Measurements from ENCODE around the gene KLF15. TPM values are rescaled to one million over a fixed set of nuclear protein-coding genes. Genes with fewer than 3 reads are reported as not detected.

The KLF15 gene
- total RNA-seq, 1 donor from 2014 or later: 3.3 TPM

DNA sequence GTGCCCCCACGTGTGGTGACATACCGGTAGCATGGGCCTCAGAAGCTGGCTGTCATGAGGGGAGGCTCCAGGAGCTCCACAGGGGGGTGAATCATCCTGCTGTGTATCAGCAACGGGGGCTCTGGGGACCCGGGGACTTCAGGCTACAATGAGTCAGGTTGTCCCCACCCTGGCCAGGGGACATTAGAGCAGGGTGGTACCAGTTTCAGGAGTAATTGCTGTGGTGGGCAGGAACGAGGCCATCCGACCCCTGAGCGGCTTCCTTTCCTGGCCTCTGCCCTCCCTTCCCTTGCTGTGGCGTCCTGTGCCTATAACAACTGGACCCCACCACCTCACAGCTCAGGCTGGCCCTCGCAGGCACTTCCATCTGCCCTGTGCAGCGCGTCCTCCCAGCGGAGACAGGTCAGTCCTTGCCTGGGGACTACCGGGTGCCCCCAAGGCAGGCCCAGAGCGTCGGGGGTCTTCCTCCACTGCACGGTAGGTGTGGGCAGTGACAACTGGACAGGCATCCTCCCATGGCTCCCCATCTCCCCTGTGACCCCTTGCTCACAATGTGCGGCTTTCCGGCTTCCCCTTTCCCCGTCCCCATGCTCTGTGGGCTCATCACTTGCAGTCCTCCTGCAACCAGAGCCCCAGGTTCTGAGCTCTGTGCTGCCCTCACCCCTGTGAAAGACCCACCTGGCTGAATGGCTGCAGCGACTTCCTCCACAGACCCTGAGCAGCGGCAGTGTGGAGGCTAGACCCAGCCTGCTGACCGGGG is 57.0 kb downstream of the KLF15 start:
- DNase-seq (ENCODE audit: low spot score): no peak
- Histone ChIP-seq H3F3A (ENCODE audit: low read depth) (no peaks in the 10 kb centered on the region), H3K27ac (no peak overlapping the region), H3K4me3 (no peak overlapping the region), H3K27me3 (no peaks in the 10 kb centered on the region), H2AFZ (replicated peaks) (no peak overlapping the region), H4K20me1 (ENCODE audit: low read depth) (no peaks in the 10 kb centered on the region), H3K4me1 (no peaks in the 10 kb centered on the region), H3K9me3 (ENCODE audit: low read depth) (peaks cover 16% of the 10 kb centered on the region), H3K79me2 (ENCODE audit: low read depth) (no peaks in the 10 kb centered on the region), H3K4me2 (no peak overlapping the region), H3K9ac (no peak overlapping the region), H3K36me3 (no peaks in the 10 kb centered on the region)
- no peaks in the 10 kb centered on the region for H3K36me3 Mint-ChIP-seq
- TF ChIP-seq EZH2phosphoT487 (IDR thresholded peaks at IDR 0.05): no peak
- peaks cover 21% of the 10 kb centered on the region for H3K9me3 Mint-ChIP-seq
- no peak overlapping the region for H3K4me3 Mint-ChIP-seq
- no peak overlapping the region for H3K27ac Mint-ChIP-seq
- H3K4me1 Mint-ChIP-seq: no peaks in the 10 kb centered on the region
- peaks cover 4% of the 10 kb centered on the region for H3K27me3 Mint-ChIP-seq (ENCODE audit: insufficient read depth, low read depth)

DNA sequence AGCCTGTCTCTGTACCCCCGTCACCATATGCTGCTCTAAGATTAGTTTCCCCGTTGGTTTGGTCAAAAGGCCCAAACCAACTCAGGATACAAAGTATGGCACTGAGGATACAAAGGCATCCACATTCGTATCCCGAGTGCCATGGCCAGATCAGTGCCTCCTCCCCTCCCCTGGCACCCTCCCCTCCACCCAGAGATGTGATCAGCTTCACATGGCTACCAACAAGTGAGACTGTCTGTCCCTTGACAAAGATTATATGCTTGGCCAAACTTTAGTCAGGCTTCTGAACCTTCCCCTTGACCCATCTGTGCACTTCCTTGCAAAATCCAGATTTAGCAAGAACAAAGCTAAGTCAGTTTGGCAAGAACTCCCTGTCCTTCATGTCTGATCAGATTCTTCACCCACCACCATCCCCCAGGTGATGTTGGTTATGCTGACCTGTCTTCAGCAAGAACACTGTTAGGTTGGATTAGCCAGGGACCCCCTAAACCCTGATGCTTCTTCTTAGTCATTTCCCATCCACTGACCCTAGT is 61.7 kb downstream of the KLF15 start:
- Mint-ChIP-seq H3K27me3 (ENCODE audit: insufficient read depth, low read depth) (peaks cover 11% of the 10 kb centered on the region), H3K9me3 (peaks cover 9% of the 10 kb centered on the region), H3K4me3 (no peak overlapping the region), H3K4me1 (peaks cover 20% of the 10 kb centered on the region), H3K36me3 (no peaks in the 10 kb centered on the region), H3K27ac (no peak overlapping the region)
- H3K27ac ChIP-seq: no peak overlapping the region
- TF ChIP-seq, protein P1, sequence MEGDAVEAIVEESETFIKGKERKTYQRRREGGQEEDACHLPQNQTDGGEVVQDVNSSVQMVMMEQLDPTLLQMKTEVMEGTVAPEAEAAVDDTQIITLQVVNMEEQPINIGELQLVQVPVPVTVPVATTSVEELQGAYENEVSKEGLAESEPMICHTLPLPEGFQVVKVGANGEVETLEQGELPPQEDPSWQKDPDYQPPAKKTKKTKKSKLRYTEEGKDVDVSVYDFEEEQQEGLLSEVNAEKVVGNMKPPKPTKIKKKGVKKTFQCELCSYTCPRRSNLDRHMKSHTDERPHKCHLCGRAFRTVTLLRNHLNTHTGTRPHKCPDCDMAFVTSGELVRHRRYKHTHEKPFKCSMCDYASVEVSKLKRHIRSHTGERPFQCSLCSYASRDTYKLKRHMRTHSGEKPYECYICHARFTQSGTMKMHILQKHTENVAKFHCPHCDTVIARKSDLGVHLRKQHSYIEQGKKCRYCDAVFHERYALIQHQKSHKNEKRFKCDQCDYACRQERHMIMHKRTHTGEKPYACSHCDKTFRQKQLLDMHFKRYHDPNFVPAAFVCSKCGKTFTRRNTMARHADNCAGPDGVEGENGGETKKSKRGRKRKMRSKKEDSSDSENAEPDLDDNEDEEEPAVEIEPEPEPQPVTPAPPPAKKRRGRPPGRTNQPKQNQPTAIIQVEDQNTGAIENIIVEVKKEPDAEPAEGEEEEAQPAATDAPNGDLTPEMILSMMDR (IDR thresholded peaks at IDR 0.05): no peak
- TF ChIP-seq EZH2 (IDR thresholded peaks at IDR 0.05): no peak
- no peak for TF ChIP-seq EZH2phosphoT487 (IDR thresholded peaks at IDR 0.05)
- H3K9me3 ChIP-seq (ENCODE audit: low read depth): no peaks in the 10 kb centered on the region
- no peaks in the 10 kb centered on the region for H4K20me1 ChIP-seq (ENCODE audit: low read depth)
- no peaks in the 10 kb centered on the region for H3K27me3 ChIP-seq
- no peaks in the 10 kb centered on the region for H3K36me3 ChIP-seq
- no peaks in the 10 kb centered on the region for H3K79me2 ChIP-seq (ENCODE audit: low read depth)
- H3F3A ChIP-seq (ENCODE audit: low read depth): no peaks in the 10 kb centered on the region
- H3K4me2 ChIP-seq: no peak overlapping the region
- no peak overlapping the region for H2AFZ ChIP-seq (replicated peaks)
- peaks cover 7% of the 10 kb centered on the region for H3K4me1 ChIP-seq
- no peak for DNase-seq (ENCODE audit: low spot score)
- no peak overlapping the region for H3K9ac ChIP-seq
- no peak overlapping the region for H3K4me3 ChIP-seq

DNA sequence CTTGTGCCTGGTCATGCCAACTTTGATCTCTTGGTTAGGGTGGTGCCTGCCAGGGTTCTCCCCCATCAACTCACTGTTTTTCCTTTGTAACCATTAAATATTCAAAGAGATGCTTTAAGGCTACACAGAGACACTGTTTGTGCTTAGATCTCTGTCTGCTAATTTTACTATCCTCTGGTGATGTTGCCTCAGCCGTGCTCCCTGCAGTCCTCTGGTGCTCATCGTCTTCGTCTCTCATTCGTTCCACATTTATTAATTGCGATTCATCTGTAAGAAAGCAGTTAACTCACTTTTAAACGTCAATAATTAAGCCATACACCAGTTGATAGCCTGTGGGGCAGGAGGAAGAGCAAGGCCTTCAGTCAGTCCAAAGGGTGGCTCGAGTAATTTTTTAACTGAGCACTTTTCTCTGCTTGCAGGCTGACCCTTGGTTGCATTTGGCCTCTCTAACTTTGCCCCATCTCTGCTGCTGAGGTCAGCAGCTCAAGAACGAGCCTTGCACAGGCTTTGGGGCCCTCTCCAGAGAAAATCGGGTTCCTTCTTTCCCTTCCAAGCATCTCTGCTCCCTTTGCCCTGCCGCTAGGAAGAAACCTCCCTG is 62.9 kb downstream of the KLF15 start:
- peaks cover 30% of the 10 kb centered on the region for H3K4me1 Mint-ChIP-seq
- Histone ChIP-seq H3K9me3 (ENCODE audit: low read depth) (no peaks in the 10 kb centered on the region), H3K27ac (no peak overlapping the region), H4K20me1 (ENCODE audit: low read depth) (no peaks in the 10 kb centered on the region), H3K4me1 (peaks cover 14% of the 10 kb centered on the region), H3K9ac (no peak overlapping the region), H3K4me3 (no peak overlapping the region), H3K79me2 (ENCODE audit: low read depth) (no peaks in the 10 kb centered on the region), H3K36me3 (no peaks in the 10 kb centered on the region), H3F3A (ENCODE audit: low read depth) (peaks cover 7% of the 10 kb centered on the region), H3K4me2 (no peak overlapping the region), H3K27me3 (peaks cover 10% of the 10 kb centered on the region), H2AFZ (replicated peaks) (no peak overlapping the region)
- TF ChIP-seq, protein P1 (IDR thresholded peaks at IDR 0.05): no peak
- TF ChIP-seq EZH2 (IDR thresholded peaks at IDR 0.05): no peak
- no peak for TF ChIP-seq EZH2phosphoT487 (IDR thresholded peaks at IDR 0.05)
- peaks cover 9% of the 10 kb centered on the region for H3K9me3 Mint-ChIP-seq
- no peaks in the 10 kb centered on the region for H3K36me3 Mint-ChIP-seq
- H3K4me3 Mint-ChIP-seq: no peak overlapping the region
- H3K27me3 Mint-ChIP-seq (ENCODE audit: insufficient read depth, low read depth): peaks cover 11% of the 10 kb centered on the region
- DNase-seq (ENCODE audit: low spot score): no peak
- no peak overlapping the region for H3K27ac Mint-ChIP-seq

Data from neural progenitor cell (in vitro differentiated cells).